Lung microvascular endothelial cell (primary cell): ENCODE data around the gene ZDHHC7. TPM values are rescaled to one million over a fixed set of nuclear protein-coding genes. Genes with fewer than 3 reads are reported as not detected.
A peak's percentile ranks its signal among the peaks of the same experiment; 100 is the strongest.
"Not testable (repeated sequence)": the region's sequence is repeated elsewhere in the genome, so short reads cannot be mapped to it uniquely, and the experiment has no call there.

ENCODE experiments used
- DNase-seq, 2 donors: peaks; one replicate each; pipeline versions ENCODE4 v3.0.0 to v3.0.0-alpha.2; 2010; ENCODE audit warnings: low read depth in 2 of 2
- total RNA-seq: library from RNA; depleted of rRNA; stranded (reverse); fragments of >200 nt; gene quantifications from 2 replicates; pipeline ENCODE4 v1.2.1, GENCODE V29; 2014

The ZDHHC7 gene
- total RNA-seq, 1 donor from 2014 or later, result 32.9 TPM

- no peak for DNase-seq
Measured at GRCh38 chr16:84941921-84942320, 69.4 kb downstream of the ZDHHC7 start.

GRCh38 chr16:84940670-84941551, 70.4 kb downstream of the ZDHHC7 start:
- no peak for DNase-seq

GRCh38 chr16:84938616-84939015, 72.7 kb downstream of the ZDHHC7 start:
- not testable (repeated sequence) for DNase-seq

GRCh38 chr16:84937196-84938005, 73.9 kb downstream of the ZDHHC7 start:
- no peak for DNase-seq

GRCh38 chr16:84933774-84934631, 77.3 kb downstream of the ZDHHC7 start:
- peak; percentile 37 to 62 for DNase-seq

GRCh38 chr16:84932681-84933080, 78.7 kb downstream of the ZDHHC7 start:
- no peak for DNase-seq

GRCh38 chr16:84931506-84931905, 79.8 kb downstream of the ZDHHC7 start:
- DNase-seq, result no peak

GRCh38 chr16:84931107-84931494, 80.2 kb downstream of the ZDHHC7 start:
- DNase-seq, result no peak

GRCh38 chr16:84930298-84931106, 80.8 kb downstream of the ZDHHC7 start:
- DNase-seq, result no peak

GRCh38 chr16:84929421-84930297, 81.7 kb downstream of the ZDHHC7 start:
- no peak for DNase-seq

- DNase-seq, result peak in 1 of 2 donors; percentile 24
Measured at GRCh38 chr16:84928679-84929420, 82.5 kb downstream of the ZDHHC7 start.

- no peak for DNase-seq
Measured at GRCh38 chr16:84927621-84928591, 83.4 kb downstream of the ZDHHC7 start.

GRCh38 chr16:84926462-84926861, 84.9 kb downstream of the ZDHHC7 start:
- no peak for DNase-seq

GRCh38 chr16:84925773-84926372, 85.5 kb downstream of the ZDHHC7 start:
- no peak for DNase-seq

- peak; percentile 23 to 68 for DNase-seq
Measured at GRCh38 chr16:84925092-84925772, 86.1 kb downstream of the ZDHHC7 start.

GRCh38 chr16:84924331-84925091, 86.8 kb downstream of the ZDHHC7 start:
- no peak for DNase-seq
